ENCODE measurements around the gene PCNP.
"Not testable (repeated sequence)": the region's sequence is repeated elsewhere in the genome, so short reads cannot be mapped to it uniquely, and the experiment has no call there.

The PCNP gene

DNA sequence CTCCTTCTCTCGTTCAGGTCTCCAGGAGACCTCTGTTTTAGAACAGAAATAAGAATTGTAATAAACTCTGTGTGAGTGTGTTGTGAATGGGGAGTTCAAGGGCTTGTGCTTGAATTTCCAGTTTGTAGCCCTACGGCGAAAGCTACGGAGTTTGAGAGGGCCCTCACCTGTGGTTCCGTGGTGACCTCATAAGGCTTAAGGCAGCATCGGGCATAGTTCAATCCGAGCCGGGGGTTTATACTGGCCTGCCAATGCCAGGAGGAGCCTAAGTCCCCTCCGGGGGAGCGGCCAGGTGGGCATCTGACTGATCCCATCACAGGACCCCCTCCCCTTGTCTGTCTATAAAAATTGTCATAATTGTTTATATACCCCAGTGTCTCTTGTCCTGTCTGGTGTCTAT lies 59.2 kb downstream of the PCNP start:
- DNase-seq (ENCODE audit: low read depth) = no peak

DNA sequence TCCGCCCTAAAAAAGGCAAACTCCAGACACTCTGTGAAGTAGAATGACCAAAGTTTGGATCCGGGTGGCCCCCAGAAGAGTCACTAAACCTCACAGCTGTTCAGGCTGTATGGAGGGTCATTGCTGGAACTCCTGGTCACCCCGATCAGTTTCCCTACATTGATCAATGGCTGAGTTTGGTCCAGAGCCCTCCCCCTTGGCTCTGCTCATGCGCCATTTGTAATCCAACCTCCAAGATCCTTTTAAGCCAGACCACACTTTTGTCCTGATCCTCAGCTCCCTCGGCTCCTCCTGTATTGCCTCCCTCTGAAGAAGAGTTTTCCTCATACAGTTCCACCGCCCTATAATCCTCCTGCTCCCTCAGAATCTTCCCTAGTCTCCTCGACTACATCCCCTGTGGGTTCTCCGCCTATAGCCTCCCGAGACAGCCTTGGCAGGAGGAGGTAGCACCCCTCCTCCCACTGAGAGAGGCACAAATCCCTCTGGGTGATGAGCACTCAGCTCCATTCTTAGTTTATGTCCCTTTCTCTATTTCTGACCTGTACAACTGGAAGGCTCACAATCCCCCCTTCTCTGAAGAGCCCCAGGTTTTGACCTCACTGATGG lies 60.7 kb downstream of the PCNP start:
- DNase-seq (ENCODE audit: low read depth) = no peak

DNA sequence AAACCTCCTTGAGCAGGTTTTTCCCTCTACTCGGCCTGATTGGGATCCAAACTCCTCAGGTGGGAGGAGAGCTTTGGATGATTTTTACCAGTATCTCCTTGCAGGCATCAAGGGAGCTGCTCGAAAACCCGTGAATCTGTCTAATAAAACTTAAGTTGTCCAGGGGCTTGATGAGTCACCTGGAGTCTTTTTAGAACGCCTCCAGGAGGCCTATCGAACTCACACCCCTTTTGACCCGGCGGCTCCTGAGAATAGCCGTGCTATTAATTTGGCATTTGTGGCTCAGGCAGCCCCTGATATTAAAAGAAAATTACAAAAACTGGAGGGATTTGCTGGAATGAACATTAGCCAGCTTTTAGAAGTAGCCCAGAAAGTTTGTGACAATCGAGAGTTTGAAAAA lies 61.4 kb downstream of the PCNP start:
- DNase-seq (ENCODE audit: low read depth) = peak; percentile 8

DNA sequence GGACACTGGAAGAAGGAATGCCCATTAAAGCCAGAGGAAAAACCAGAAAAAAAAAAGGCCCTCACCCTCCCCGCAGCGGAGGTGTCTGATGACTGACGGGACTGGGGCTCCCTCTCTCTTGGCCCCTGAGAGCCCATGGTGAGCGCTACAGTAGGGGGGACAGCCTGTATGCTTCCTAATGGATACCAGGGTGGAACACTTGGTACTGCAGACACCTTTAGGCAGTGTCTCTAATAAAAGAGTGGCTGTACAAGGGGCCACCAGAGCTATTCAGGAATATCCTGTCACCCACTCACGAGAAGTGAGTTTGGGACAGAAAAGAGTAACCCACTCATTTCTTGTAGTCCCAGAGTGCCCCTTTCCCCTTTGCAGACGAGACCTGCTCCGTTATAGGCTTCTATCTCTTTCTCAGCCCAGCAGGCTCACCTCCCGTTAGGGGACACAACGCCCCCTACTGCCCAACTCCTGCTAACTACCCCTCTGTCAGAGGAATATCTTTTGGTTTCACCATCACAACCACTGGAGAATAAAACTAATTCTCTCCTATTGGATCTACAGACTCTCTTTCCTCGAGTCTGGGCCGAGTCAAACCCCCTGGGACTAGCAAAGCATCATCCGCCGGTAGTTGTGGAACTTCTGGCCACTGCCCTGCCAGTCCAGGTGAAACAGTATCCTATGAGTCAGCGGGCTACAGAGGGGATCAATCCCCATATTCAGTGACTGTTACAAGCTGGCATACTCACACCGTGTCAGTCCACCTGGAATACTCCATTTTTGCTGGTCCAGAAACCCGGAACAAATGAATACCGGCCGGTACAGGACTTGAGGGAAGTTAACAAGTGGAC lies 62.2 kb downstream of the PCNP start:
- DNase-seq (ENCODE audit: low read depth) = peak; percentile 62

DNA sequence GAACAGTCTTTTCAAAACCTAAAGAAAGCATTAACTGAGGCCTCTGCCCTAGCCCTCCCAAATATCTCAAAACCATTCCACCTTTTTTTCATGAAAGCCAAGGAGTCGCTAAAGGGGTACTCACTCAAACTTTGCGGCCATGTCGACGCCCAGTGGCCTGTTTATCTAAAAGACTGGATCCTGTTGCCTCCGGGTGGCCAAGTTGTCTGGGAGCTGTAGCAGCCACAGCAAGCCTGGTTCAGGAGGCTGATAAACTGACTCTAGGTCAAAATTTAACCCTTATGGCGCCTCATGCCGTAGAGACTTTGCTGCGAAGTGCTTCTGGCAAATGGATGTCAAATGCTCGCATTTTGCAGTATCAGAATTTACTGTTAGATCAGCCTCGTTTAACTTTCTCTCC lies 63.5 kb downstream of the PCNP start:
- no peak for DNase-seq (ENCODE audit: low read depth)

DNA sequence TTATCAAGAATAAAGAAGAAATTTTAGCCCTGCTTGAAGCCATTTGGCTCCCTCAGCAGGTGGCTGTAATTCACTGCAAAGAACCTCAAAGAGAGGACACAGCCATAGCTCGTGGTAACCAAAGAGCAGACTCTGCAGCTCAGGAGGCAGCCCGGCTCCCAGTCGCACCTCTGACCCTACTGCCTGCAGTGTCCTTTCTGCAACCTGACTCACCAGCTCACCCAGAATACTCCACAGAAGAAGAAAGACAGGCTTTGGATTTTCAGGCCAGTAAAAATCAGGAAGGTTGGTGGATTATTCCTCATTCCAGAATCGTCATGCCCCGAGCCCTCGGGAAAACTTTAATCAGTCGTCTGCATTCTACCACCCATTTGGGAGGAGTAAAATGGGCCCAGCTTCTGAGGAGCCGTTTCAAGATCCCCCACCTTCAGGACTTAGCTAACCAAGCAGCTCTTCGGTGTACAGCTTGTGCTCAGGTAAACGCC lies 64.3 kb downstream of the PCNP start:
- no peak for DNase-seq (ENCODE audit: low read depth)

DNA sequence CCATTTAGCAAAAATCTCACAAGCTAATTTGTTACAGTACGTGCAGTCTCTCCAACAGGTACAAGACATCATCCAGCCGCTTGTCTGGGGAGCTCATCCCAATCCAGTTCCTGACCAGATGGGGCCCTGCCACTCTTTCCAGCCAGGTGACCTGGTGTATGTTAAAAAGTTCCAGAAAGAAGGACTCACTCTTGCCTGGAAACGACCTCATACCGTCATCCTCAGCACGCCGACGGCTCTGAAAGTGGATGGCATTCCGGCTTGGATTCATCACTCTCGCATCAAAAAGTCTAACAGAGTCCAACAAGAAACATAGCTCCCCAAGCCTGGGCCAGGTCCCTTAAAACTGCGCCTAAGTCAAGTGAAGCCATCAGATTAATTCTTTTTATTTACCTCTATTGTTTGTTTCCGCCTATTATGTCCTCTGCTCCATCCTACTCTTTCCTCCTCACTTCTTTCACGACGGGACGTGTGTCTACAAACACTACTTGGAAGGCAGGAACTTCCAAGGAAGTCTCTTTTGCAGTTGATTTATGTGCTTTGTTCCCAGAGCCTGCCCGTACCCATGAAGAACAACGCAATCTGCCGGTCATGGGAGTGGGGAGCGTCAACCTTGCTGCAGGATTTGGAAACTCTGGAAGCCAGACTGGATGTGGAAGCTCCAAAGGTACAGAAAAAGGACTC lies 65.4 kb downstream of the PCNP start:
- DNase-seq (ENCODE audit: low read depth) = no peak

DNA sequence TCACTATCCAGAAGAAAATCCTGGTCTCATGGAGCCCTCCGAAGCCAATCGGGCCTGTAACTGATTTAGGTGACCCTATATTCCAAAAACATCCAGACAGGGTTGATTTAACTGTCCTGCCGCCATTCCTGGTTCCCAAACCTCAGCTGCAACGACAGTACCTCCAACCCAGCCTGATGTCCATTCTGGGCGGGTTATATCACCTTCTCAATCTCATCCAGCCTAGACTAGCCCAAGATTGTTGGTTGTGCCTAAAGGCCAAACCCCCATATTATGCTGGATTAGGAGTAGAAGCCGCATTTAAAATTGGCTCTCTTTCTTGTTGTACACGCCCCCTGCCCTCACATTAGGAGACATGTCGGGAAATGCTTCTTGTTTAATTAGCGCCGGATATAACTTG lies 66.3 kb downstream of the PCNP start:
- no peak for DNase-seq (ENCODE audit: low read depth)

DNA sequence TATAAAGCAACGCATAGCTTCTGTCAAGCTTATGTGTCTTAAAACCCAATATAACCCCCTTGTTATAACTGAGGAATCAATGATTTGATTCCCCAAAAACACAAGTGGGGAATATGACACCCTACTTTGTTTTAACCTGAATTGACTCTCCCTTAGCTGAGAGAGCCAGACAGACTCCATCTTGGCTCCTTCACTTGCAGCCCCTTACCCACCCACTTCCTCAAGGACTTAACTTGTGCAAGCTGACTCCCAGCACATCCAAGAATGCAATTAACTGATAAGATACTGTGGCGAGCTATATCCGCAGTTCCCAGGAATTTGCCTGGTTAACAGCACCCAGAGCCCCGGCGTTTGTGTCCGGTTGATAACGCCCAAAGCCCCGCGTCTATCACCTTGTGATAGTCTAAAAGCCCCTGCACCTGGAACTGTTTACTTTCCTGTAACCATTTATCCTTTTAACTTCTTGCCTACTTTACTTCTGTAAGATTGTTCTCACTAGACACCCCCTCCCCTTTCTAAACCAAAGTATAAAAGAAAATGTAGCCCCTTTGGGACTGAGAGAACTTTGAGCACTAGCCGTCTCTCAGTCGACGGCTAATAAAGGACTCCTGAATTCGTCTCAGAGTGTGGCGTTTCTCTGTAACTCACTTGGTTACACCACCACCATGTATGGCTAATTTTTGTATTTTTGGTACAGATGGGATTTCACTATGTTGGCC lies 67.6 kb downstream of the PCNP start:
- DNase-seq (ENCODE audit: low read depth) = not testable (repeated sequence)

DNA sequence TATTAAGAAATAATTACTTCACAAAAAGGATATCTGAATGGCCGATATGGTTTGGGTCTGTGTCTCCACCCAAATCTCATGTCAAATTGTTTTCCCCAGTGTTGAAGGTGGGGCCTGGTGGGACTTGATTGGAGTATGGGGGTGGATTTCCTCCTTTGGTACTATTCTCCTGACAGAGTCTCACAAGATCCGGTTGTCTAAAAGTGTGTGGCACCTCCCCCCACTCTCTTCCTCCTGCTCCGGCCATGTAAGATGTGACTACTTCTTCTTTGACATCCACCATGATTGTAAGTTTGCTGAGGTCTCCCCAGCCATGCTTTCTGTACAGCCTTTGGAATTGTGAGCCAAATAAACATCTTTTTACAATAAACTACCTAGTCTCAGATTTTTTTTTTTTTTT lies 68.5 kb downstream of the PCNP start:
- no peak for DNase-seq (ENCODE audit: low read depth)

DNA sequence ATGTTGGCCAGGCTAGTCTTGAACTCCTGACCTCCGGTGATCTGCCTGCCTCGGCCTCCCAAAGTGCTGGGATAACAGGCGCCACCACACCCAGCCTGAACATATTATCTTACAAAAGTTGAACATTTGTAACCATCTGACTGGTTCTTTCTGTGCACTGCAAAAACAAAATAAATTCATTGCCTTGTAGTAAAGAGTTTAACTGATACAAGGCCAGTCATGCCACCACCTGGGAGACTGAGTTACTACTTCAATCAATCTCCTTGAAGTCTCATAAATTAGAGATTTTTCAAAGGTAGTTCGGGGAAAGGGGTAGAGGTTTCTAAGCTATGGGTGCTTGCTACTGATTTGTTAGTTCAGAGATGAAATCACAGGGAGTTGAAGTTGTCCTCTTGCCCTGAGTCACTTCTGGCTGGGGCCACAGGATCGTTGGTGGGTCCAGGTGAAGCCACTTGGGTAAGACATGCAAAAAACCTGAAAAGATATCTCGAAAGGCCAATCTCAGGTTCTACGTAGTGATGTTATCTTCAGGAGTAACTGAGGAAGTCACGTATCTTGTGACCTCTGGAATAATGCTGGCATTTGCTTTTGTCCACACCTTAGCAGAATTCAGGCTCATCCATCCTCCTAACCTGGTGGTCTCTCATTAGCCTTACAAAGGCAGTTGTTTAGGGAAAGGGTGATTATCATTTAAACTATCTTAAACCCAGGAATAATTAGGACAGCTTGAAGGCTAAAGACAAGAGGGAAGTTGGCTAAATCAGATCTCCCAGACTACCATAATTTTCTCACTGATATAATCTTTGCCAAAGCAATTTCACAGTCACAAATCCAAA lies 69.2 kb downstream of the PCNP start:
- no peak for DNase-seq (ENCODE audit: low read depth)
